Endothelial cell of umbilical vein (primary cell): ENCODE results near the gene COQ5. TPM values are rescaled to one million over a fixed set of nuclear protein-coding genes. Genes with fewer than 3 reads are reported as not detected.

Experiments
- BruUV-seq: library from RNA; stranded (reverse); fragments of 400-500 nt; replicated peaks from 2 replicates; lab custom pipeline; 2021; lab: Mats Ljungman, UMichigan
- CTCF ChIA-PET: fragments of 300-600, 350-600 bp; sonication (Branson Sonifier 250); formaldehyde crosslinking; loops from one replicate; lab custom pipeline; 2021; ENCODE audit warnings: antibody characterized with exemption, inconsistent platforms; lab: Charles Lee
- POLR2A ChIA-PET: fragments of 300-600, 350-600 bp; sonication (Branson Sonifier 250); formaldehyde crosslinking; loops from one replicate; lab custom pipeline; 2021; ENCODE audit warnings: antibody characterized with exemption, inconsistent platforms; lab: Charles Lee
- DNase-seq: peaks from one replicate; pipeline ENCODE4 v3.0.0-alpha.2; 2011; ENCODE audit warnings: low read depth, low spot score
- FAIRE-seq: peaks from 2 replicates; lab custom pipeline; 2011; peaks lifted over from hg19 to GRCh38; lab: Jason Lieb, UNC
- H2AFZ ChIP-seq: 2 replicates; pipeline ENCODE4 v1.6.0; 2012; ENCODE audit warnings: low read depth, low read length, control low read depth, inconsistent platforms
- H3K27ac ChIP-seq: 2 replicates; pipeline ENCODE4 v1.5.1; 2011; ENCODE audit warnings: low read depth, mild to moderate bottlenecking, control low read depth, low read length, moderate library complexity; ENCODE audit not compliant: insufficient read depth
- H3K27me3 ChIP-seq, 2 experiments: 2 replicates each; pipeline versions ENCODE4 v1.6.0 to v1.6.1; 2011; ENCODE audit warnings: low read length in 2 of 2, mixed read lengths in 1 of 2; ENCODE audit not compliant: control insufficient read depth in 2 of 2, insufficient read depth in 2 of 2
- H3K36me3 ChIP-seq, 2 experiments: 2 replicates in 1 of 2; 3 replicates in 1 of 2; pipeline ENCODE4 v1.5.1; 2011; ENCODE audit warnings: low read length in 2 of 2, mild to moderate bottlenecking in 1 of 2, moderate library complexity in 1 of 2; ENCODE audit not compliant: control insufficient read depth in 2 of 2, insufficient read depth in 2 of 2; ENCODE audit errors: extremely low read depth in 1 of 2
- H3K4me1 ChIP-seq: 3 replicates; pipeline ENCODE4 v1.5.1; 2011; ENCODE audit warnings: mild to moderate bottlenecking, low read length; ENCODE audit not compliant: control insufficient read depth, insufficient read depth; ENCODE audit errors: extremely low read depth
- H3K4me2 ChIP-seq: 2 replicates; pipeline ENCODE4 v1.6.1; 2011; ENCODE audit warnings: low read length, control low read depth, mixed read lengths; ENCODE audit not compliant: insufficient read depth
- H3K4me3 ChIP-seq, 3 experiments: fragments of 200-600 bp in 1 of 3; sonication (generic), shearing (Covaris generic) in 1 of 3; replicated peaks in 1 of 3; 2 replicates each; pipeline ENCODE4 v1.5.1; 2011 to 2016; ENCODE audit warnings: control low read depth in 3 of 3, low read length in 3 of 3, mild to moderate bottlenecking in 2 of 3, inconsistent platforms in 1 of 3, low read depth in 1 of 3, moderate library complexity in 1 of 3; ENCODE audit not compliant: insufficient read depth in 1 of 3
- H3K79me2 ChIP-seq: 2 replicates; pipeline ENCODE4 v1.6.0; 2012; ENCODE audit warnings: low read length, inconsistent platforms; ENCODE audit not compliant: control insufficient read depth, insufficient read depth
- H3K9ac ChIP-seq: replicated peaks from 2 replicates; pipeline ENCODE3; 2011; ENCODE audit warnings: low read length, control low read depth; ENCODE audit not compliant: insufficient read depth; ENCODE audit errors: extremely low read depth
- H3K9me1 ChIP-seq: replicated peaks from 3 replicates; pipeline ENCODE4 v1.6.0; 2011; ENCODE audit warnings: mild to moderate bottlenecking, low read length; ENCODE audit not compliant: control insufficient read depth, insufficient read depth; ENCODE audit errors: extremely low read depth
- H3K9me3 ChIP-seq: replicated peaks from 2 replicates; pipeline ENCODE4 v1.5.1; 2012; ENCODE audit warnings: low read length, inconsistent platforms; ENCODE audit not compliant: control insufficient read depth, insufficient read depth
- H4K20me1 ChIP-seq: replicated peaks from 2 replicates; pipeline ENCODE3; 2011; ENCODE audit warnings: mild to moderate bottlenecking, low read length; ENCODE audit not compliant: control insufficient read depth, insufficient read depth; ENCODE audit errors: extremely low read depth
- GATA2 ChIP-seq: IDR thresholded peaks from 2 replicates; pipeline ENCODE4 v1.7.0; 2011; ENCODE audit warnings: low read depth, mild to moderate bottlenecking, moderate library complexity, mixed read lengths, low read length; ENCODE audit not compliant: insufficient read length, insufficient read depth
- JUN ChIP-seq: IDR thresholded peaks from 2 replicates; pipeline ENCODE4 v1.6.1; 2011; ENCODE audit warnings: borderline replicate concordance, low read depth; ENCODE audit not compliant: insufficient read length, insufficient read depth
- MYC ChIP-seq: IDR thresholded peaks from one replicate; pipeline ENCODE4 v1.6.1; 2011; ENCODE audit warnings: mild to moderate bottlenecking, low read depth, low read length
- POLR2AphosphoS5 ChIP-seq: IDR thresholded peaks from 2 replicates; pipeline ENCODE4 v1.6.1; 2012; ENCODE audit warnings: low read depth, mild to moderate bottlenecking, control low read depth, low read length, moderate library complexity; ENCODE audit not compliant: insufficient read depth
- dilution Hi-C: fragments of 300-500 bp; cut with MboI; formaldehyde crosslinking; loops from one replicate; pipeline ENCODE4 v1.15.0; 2019; ENCODE audit warnings: low sequenced_read_pairs; ENCODE audit not compliant: extremely low pct_ligation_motif_present
- intact Hi-C: fragments of 100-400 bp; cut with micrococcal nuclease; formaldehyde crosslinking; loops from one replicate; pipeline ENCODE4 v1.10.0; 2022
- polyA plus RNA-seq, 4 experiments: library from polyadenylated mRNA; depleted of rRNA in 3 of 4; stranded (reverse) in 3 of 4; unstranded in 1 of 4; fragments of >200 nt; gene quantifications; 2 replicates each; pipeline versions ENCODE4 v1.2.1 to v1.2.3, GENCODE V29; 2011 to 2012; ENCODE audit warnings: missing spikeins in 1 of 4
- total RNA-seq: library from RNA; stranded (reverse); gene quantifications from 2 replicates; pipeline ENCODE4 v1.2.3, GENCODE V29; 2021
- TF ChIP-seq, protein P1 (sequence below): IDR thresholded peaks from 2 replicates; pipeline ENCODE4 v1.6.1; 2011; ENCODE audit not compliant: insufficient read depth, insufficient read length

Gene COQ5
- total and polyA plus RNA-seq, 2 donors (not counting 3 experiments of a cell fraction or from before 2014, with no cell fraction given), result 19.7 to 23.7 TPM

DNA sequence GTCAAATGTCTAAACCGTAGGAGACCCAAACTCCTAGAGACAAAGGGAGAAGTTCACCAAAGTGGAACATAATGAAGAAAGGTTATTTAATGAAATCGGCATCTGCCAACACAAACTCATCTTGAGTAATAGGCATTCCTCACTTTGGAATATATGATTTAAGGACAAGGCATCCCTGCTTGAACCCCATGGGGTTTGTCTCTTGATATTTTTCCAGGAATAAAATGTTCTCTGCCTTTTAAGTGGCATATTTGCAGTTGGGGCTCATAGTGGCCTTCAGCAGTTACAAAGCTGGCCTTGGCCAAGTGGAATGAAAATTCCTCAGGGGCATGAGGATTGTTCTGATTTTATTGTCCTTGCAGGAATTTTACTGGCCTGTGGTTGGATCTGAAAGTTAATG, 45.1 kb upstream of the COQ5 start:
- ChIA-PET POLR2A (no interaction called here), CTCF (no interaction called here)
- H3K9ac ChIP-seq, result no peak overlapping the region
- dilution Hi-C loops, result no loop called here
- H3K9me3 ChIP-seq, result no peaks in the 10 kb centered on the region
- H2AFZ ChIP-seq, result no peak overlapping the region
- BruUV-seq, result no TSS peak
- peaks cover 34 to 54% of the 10 kb centered on the region in 2 experiments for H3K36me3 ChIP-seq
- no peak overlapping the region for H3K4me2 ChIP-seq
- no peak overlapping the region for H3K4me3 ChIP-seq
- intact Hi-C loops, result no loop called here
- H4K20me1 ChIP-seq, result no peaks in the 10 kb centered on the region
- no peaks in the 10 kb centered on the region for H3K27me3 ChIP-seq
- no peaks in the 10 kb centered on the region for H3K9me1 ChIP-seq
- no peak for DNase-seq
- no peak for TF ChIP-seq POLR2AphosphoS5
- no peak for TF ChIP-seq MYC
- TF ChIP-seq JUN, result no peak
- TF ChIP-seq, protein P1, sequence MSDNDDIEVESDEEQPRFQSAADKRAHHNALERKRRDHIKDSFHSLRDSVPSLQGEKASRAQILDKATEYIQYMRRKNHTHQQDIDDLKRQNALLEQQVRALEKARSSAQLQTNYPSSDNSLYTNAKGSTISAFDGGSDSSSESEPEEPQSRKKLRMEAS, result no peak
- TF ChIP-seq GATA2, result no peak
- no peaks in the 10 kb centered on the region for H3K4me1 ChIP-seq
- peaks cover 2% of the 10 kb centered on the region for H3K79me2 ChIP-seq
- no peak for FAIRE-seq
- no peak overlapping the region for H3K27ac ChIP-seq

DNA sequence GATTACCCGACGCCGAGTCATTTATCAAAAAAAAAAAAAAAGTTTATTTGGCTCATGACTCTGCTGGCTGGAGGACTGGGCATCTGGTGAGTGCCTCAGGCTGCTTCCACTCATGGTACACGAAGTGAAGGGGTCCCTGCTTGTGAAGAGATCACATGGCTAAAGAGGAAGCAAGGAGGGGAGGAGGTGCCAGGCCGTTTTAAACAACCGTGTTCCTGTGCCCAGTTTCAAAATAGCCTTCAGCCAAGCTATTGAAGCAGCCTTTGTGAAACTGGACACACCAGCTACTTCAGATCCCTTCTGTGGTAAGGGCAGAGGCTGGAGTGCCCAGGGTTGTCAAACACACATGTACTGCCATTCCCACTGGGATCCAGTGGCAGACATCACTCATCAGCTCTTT, 44.6 kb upstream of the COQ5 start:
- intact Hi-C loops, result no loop called here
- Histone ChIP-seq H2AFZ (no peak overlapping the region), H3K27me3 (no peaks in the 10 kb centered on the region), H3K4me2 (no peak overlapping the region), H4K20me1 (no peaks in the 10 kb centered on the region), H3K36me3 (peaks cover 35 to 56% of the 10 kb centered on the region in 2 experiments), H3K27ac (no peak overlapping the region), H3K4me3 (no peak overlapping the region), H3K9ac (no peak overlapping the region), H3K4me1 (no peaks in the 10 kb centered on the region), H3K79me2 (peaks cover 2% of the 10 kb centered on the region), H3K9me3 (no peaks in the 10 kb centered on the region), H3K9me1 (no peaks in the 10 kb centered on the region)
- no TSS peak for BruUV-seq
- ChIA-PET CTCF (no interaction called here), POLR2A (no interaction called here)
- TF ChIP-seq, protein P1, result no peak
- no peak for TF ChIP-seq GATA2
- DNase-seq (no peak), FAIRE-seq (no peak)
- dilution Hi-C loops, result no loop called here
